ENCODE measurements around the gene TUBA1B.

GRCh38 chr12:49097381-49097780 lies 33.8 kb downstream of the TUBA1B start:
- TF ChIP-seq BHLHE40 (IDR thresholded peaks at IDR 0.05; ENCODE audit: borderline replicate concordance) (no peak), HDGF (IDR thresholded peaks at IDR 0.05; ENCODE audit: borderline replicate concordance) (no peak), FOXA1 (IDR thresholded peaks at IDR 0.05) (no peak), SUZ12 (IDR thresholded peaks at IDR 0.05) (no peak), ARNT (IDR thresholded peaks at IDR 0.05) (no peak), PKNOX1 (IDR thresholded peaks at IDR 0.05) (no peak), FOXM1 (IDR thresholded peaks at IDR 0.05; ENCODE audit: borderline replicate concordance) (no peak), L3MBTL2 (conservative IDR thresholded peaks at IDR 0.05) (no peak)

Data from HEK293T (cell line).